ENCODE data around the gene GAPVD1. TPM values are rescaled to one million over a fixed set of nuclear protein-coding genes. Genes with fewer than 3 reads are reported as not detected.

The GAPVD1 gene
- total RNA-seq, 1 experiment from 2014 or later = 53.1 TPM

DNA sequence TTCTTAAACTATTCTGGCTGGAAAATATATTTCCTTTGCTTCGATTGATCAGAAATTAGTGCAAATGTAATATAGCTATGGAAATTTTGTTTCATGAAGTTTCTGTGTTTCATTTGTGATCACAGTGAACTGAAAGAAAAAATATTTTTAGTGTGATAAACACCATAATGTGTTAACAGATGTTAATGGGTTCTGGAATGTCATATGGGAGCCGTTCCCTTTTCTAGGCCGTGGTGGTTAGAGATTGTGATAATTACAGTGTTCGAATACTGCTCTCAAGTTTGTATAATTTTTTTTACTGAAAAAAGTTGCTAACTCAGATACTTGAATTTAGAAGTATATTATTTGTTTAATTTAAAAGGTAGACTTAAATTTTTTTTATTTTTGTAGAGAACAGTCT lies 19.3 kb downstream of the GAPVD1 start:
- POLR2A ChIA-PET = no interaction called here
- peaks cover 3% of the 10 kb centered on the region; the same call in 1 of the 2 replicates for H4K20me1 ChIP-seq (ENCODE audit: insufficient read depth)
- intact Hi-C loops (cut with micrococcal nuclease) = no loop called here
- no peak for DNase-seq (ENCODE audit: low read depth, low spot score)
- no peak for ATAC-seq
- no peaks in the 10 kb centered on the region for H3K27me3 ChIP-seq (ENCODE audit: insufficient read depth, low read length)
- no peaks in the 10 kb centered on the region for H3K9me3 ChIP-seq (ENCODE audit: control insufficient read depth in 1 of 2, insufficient read depth in 1 of 2, low read depth in 1 of 2, low read length in 2 of 2)
- H3K9me2 ChIP-seq (ENCODE audit: insufficient read depth) = no peaks in the 10 kb centered on the region
- no peak overlapping the region for H3K27ac ChIP-seq (ENCODE audit: low read depth, low read length)
- CTCF ChIA-PET = no interaction called here
- H3K4me2 ChIP-seq (ENCODE audit: low read length) = no peak overlapping the region
- H3K9ac ChIP-seq (ENCODE audit: low read length) = no peak overlapping the region
- TF ChIP-seq ZFX (IDR thresholded peaks at IDR 0.05) = no peak
- TF ChIP-seq POLR2A (IDR thresholded peaks at IDR 0.05; ENCODE audit: borderline replicate concordance, extremely low read depth, insufficient read depth, insufficient read length) = no peak
- TF ChIP-seq ZNF274 (IDR thresholded peaks at IDR 0.05; ENCODE audit: low read depth, low read length) = no peak
- TF ChIP-seq, protein P1, sequence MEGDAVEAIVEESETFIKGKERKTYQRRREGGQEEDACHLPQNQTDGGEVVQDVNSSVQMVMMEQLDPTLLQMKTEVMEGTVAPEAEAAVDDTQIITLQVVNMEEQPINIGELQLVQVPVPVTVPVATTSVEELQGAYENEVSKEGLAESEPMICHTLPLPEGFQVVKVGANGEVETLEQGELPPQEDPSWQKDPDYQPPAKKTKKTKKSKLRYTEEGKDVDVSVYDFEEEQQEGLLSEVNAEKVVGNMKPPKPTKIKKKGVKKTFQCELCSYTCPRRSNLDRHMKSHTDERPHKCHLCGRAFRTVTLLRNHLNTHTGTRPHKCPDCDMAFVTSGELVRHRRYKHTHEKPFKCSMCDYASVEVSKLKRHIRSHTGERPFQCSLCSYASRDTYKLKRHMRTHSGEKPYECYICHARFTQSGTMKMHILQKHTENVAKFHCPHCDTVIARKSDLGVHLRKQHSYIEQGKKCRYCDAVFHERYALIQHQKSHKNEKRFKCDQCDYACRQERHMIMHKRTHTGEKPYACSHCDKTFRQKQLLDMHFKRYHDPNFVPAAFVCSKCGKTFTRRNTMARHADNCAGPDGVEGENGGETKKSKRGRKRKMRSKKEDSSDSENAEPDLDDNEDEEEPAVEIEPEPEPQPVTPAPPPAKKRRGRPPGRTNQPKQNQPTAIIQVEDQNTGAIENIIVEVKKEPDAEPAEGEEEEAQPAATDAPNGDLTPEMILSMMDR (IDR thresholded peaks at IDR 0.05 in 2 of 3, conservative IDR thresholded peaks at IDR 0.05 in 1 of 3; ENCODE audit: borderline replicate concordance in 1 of 3, insufficient read depth in 1 of 3, low read depth in 2 of 3, low read length in 2 of 3) = no peak
- TF ChIP-seq, protein P2, sequence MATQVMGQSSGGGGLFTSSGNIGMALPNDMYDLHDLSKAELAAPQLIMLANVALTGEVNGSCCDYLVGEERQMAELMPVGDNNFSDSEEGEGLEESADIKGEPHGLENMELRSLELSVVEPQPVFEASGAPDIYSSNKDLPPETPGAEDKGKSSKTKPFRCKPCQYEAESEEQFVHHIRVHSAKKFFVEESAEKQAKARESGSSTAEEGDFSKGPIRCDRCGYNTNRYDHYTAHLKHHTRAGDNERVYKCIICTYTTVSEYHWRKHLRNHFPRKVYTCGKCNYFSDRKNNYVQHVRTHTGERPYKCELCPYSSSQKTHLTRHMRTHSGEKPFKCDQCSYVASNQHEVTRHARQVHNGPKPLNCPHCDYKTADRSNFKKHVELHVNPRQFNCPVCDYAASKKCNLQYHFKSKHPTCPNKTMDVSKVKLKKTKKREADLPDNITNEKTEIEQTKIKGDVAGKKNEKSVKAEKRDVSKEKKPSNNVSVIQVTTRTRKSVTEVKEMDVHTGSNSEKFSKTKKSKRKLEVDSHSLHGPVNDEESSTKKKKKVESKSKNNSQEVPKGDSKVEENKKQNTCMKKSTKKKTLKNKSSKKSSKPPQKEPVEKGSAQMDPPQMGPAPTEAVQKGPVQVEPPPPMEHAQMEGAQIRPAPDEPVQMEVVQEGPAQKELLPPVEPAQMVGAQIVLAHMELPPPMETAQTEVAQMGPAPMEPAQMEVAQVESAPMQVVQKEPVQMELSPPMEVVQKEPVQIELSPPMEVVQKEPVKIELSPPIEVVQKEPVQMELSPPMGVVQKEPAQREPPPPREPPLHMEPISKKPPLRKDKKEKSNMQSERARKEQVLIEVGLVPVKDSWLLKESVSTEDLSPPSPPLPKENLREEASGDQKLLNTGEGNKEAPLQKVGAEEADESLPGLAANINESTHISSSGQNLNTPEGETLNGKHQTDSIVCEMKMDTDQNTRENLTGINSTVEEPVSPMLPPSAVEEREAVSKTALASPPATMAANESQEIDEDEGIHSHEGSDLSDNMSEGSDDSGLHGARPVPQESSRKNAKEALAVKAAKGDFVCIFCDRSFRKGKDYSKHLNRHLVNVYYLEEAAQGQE (IDR thresholded peaks at IDR 0.05; ENCODE audit: low read depth) = no peak
- no peak for TF ChIP-seq ELF1 (IDR thresholded peaks at IDR 0.05; ENCODE audit: borderline replicate concordance, low read depth)
- TF ChIP-seq, protein P3, sequence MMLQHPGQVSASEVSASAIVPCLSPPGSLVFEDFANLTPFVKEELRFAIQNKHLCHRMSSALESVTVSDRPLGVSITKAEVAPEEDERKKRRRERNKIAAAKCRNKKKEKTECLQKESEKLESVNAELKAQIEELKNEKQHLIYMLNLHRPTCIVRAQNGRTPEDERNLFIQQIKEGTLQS (IDR thresholded peaks at IDR 0.05) = no peak
- TF ChIP-seq POLR2AphosphoS5 (IDR thresholded peaks at IDR 0.05; ENCODE audit: low read depth, low read length) = no peak
- no peak for TF ChIP-seq EZH2 (IDR thresholded peaks at IDR 0.05)
- TF ChIP-seq SRF (IDR thresholded peaks at IDR 0.05; ENCODE audit: low read depth) = no peak
- no peak for TF ChIP-seq TCF7L2 (IDR thresholded peaks at IDR 0.05; ENCODE audit: borderline replicate concordance, extremely low read depth, insufficient read depth, insufficient read length)
- TF ChIP-seq YY1 (IDR thresholded peaks at IDR 0.05; ENCODE audit: extremely low read depth, insufficient replicate concordance, low read depth, low read length) = no peak
- no peak overlapping the region for H3K4me3 ChIP-seq (replicated peaks in 1 of 2; ENCODE audit: low read depth in 1 of 2, low read length in 2 of 2)
- no peaks in the 10 kb centered on the region for H3K36me3 ChIP-seq (ENCODE audit: control insufficient read depth in 1 of 2, insufficient read depth in 2 of 2, low read length in 2 of 2)
- H2AFZ ChIP-seq (ENCODE audit: low read depth, low read length, poor library complexity, severe bottlenecking) = no peak overlapping the region
- RAD21 ChIA-PET (ENCODE audit: low non-redundant PET in 1 of 2, low total read pairs in 2 of 2, uncharacterized antibody in 2 of 2, unreplicated experiment in 2 of 2) = no interaction called here
- peaks cover 2 to 11% of the 10 kb centered on the region in 2 experiments for H3K4me1 ChIP-seq (ENCODE audit: control insufficient read depth in 1 of 2, insufficient read depth in 2 of 2, low read length in 2 of 2)
- H3K79me2 ChIP-seq (ENCODE audit: insufficient read depth, low read length) = peaks cover 95% of the 10 kb centered on the region
- BruUV-seq (replicated peaks) = no TSS peak
